Fibroblast of the conjunctiva (primary cell): ENCODE data around the gene WNT8A.
"Not testable (repeated sequence)": the region's sequence is repeated elsewhere in the genome, so short reads cannot be mapped to it uniquely, and the experiment has no call there.

ENCODE experiments used
- DNase-seq: peaks from one replicate; pipeline ENCODE4 v3.0.0-alpha.2; 2010; ENCODE audit warnings: low read depth

The WNT8A gene, protein sequence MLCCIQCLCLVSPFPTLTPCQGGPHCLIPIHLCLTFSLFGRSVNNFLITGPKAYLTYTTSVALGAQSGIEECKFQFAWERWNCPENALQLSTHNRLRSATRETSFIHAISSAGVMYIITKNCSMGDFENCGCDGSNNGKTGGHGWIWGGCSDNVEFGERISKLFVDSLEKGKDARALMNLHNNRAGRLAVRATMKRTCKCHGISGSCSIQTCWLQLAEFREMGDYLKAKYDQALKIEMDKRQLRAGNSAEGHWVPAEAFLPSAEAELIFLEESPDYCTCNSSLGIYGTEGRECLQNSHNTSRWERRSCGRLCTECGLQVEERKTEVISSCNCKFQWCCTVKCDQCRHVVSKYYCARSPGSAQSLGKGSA

DNA sequence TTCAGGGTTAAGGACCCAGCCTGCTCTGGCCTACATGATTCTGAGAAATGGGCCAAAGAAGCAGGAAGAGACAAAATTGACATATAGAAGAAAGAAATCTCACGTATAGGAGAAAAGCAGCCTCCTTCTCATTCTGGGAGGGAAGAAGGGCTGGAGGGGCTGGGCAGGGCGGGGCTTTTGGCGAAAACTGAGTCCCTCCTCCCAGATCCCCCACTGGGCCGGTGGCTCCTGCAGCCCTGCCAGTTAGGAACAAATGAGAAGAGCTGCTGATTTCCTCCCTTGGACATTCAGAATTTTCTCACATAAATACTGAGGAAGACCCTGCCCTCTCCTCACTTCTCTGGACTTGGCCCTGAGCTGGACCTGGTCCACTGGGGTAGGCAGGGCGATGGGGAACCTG, at the start of gene WNT8A:
Gene WNT8A, plus strand, starts transcription at position 332 of the 400 bp plus-strand sequence. CDS start 95 bp downstream, outside the sequence.
- no peak for DNase-seq

DNA sequence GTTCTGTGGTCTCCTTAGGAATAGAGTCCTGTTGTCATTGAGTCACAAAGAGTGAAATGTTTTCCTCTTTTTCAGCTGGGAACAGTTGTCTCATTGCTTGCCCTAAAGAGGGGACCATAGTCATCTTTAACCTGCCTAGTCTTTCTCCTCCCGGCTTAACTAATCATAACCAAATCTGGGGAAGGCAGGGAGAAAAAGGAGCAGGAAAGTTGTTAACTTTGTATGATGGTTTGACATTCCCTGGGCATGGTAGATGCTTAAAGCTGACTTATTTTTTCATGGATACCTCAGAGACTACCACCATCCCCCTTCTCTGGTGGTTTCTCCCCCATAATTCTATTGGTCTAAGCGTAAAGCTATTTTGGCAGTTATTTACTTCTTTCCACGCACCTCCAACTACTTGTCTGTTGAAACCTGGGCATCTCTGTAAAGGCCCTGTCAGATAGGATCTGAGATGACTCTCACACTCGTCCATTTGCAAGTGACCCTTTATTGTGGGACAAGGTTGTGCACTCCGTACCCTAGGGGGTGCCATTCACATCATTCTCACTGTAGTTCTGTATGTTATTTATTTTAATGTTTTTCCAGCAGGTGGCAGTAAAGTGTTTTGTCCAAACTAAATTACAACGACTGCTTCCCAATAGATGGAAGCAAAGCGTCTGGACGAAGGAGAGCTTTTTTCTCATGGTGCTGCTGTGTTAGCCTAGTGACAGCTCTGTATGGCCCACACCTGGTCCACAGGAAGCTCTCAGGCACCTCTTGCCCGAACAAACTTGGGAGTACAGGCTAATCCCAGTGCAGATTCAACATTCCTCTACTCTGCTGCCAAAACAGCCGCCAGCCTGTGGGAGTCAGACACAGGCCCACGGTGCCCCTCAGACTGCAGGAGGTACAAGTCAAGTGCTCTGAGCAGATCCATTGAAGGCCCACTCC, 48.0 kb upstream of the WNT8A start:
- peak; percentile 86 for DNase-seq

DNA sequence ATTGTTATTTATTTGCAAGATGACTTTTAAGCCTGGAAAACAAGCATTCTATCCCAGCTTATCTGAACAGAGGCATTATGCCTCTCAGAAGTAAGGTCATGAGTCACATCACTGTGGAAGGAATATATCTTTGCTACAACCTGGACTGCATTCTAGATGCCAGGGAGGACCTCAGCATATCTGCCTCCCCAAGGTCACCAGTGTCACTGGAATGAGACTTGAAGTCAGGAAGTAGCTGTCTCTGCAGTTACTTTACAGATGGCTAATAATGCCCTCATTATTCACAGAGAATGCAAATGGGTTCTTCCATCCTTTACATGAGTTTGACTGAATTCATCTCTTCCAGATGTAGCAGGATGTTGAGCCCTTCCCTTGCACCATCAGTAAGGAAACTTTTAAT, 46.6 kb upstream of the WNT8A start:
- DNase-seq: no peak

DNA sequence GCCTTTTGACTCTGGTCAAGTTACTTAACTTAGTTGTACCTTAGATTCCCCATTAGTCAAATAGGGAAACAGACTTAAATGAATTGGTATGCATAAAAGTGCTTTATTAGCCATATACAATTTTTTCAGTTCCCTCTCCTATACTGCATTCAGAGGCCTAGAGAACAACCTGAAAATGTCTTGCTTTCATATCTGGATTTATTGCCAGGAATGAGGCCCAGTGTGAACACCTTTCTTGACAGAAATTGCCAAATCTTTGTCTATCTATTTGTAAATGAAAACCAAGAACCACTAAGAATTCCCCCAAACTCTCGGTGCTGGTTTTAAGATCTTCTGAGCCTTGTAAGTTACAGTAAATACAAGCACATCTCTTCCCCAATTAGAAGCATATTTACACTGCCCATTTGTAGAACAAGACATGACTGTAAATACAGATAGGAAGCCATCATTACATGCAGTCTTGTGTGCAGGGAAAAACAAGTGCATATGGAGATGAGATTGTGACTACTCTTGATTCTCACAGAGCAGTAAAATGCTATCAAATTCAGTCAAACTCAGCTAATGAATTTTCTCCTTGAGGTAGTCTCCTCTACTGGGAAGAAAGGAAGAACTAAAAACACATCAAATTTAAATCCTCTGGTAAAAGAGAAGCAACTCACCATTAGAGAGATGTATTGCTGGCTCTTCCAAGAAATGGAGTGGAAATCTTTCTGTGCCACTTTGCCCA, 45.8 kb upstream of the WNT8A start:
- no peak for DNase-seq

DNA sequence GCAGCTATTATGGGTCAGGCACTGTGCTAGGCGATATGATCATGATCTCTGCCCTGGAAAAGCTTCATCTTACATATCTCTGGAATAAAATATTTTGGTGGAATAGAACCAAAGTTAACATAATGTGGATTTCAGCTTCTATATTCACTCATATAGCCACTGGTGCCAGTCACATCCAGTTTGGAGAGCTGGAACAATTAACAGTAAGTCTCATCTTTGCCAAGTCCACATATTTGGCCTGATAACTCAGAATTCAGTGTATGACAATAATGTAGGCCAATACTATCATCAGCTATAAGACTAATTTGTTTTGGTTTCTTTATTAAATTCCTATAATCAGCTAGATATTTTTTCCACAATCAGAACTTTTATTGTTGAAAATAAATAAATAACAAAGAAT, 45.0 kb upstream of the WNT8A start:
- DNase-seq: no peak

DNA sequence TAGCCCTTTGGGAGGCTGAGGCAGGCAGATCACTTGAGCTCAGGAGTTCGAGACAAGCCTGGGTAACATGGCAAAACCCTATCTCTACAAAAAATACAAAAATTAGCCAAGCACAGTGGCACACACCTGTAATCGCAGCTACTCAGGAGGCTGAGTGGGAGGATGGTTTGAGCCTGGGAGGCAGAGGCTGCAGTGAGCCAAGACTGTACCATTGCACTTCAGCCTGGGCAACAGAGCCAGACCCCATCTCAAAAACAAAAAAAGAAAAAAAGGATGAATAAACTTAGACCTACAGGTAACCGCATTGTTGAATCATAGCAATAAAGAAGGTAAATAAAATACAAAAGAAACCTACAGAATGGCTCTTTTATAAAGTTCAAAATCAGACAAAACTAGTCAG, 38.5 kb upstream of the WNT8A start:
- not testable (repeated sequence) for DNase-seq

DNA sequence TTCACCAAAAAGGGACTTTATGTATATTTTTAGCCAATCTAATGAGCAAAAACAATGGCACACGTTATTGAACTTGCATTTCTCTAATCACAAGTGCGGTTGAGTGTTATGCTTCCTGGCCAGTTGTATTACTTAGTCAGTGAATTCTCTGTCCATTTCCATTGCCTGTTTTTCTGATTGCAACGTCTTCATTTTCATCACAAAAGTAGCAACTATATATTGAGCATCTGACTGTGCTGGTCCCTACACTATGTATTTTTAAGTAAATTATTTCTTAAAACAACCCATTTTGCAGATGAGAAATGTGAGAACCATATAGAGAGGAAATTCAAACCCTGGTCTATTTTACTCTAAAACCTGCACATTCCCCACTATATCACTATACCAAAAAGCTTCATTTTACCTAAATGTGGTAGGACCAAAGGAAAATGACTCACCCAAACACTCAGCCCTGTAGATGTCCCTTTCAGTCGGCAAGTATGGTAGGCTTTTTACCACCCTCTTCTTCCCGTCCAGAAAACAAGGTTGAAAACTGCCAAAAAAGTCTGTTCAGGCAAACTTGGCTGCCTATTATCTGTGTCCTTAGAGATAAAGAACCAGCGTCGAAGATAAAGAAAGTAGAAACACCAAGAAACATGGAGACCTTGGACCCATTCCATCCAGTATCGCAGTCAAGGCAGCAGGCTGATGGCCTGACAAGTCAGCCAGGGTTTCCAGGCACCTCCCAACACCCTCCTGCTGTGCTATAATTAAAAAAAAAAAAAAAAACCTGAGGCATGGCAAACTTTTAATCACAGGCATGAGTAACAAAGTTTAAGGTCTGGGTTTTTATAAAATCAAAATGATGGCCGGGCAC, 32.2 kb upstream of the WNT8A start:
- no peak for DNase-seq

DNA sequence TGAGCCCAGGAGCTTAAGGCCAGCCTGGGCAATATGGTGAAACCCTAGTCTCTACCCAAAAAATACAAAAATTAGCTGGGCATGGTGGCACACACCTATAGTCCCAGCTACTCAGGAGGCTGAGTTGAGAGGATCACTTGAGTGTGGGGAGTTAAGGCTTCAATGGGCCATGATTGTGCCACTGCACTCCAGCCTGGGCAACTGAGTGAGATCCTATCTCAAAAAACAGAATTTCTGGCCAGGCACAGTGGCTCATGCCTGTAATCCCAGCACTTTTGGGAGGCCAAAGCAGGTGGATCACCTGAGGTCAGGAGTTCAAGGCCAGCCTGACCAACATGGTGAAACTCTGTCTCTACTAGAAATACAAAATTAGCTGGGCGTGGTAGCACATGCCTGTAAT, 31.1 kb upstream of the WNT8A start:
- DNase-seq: not testable (repeated sequence)

DNA sequence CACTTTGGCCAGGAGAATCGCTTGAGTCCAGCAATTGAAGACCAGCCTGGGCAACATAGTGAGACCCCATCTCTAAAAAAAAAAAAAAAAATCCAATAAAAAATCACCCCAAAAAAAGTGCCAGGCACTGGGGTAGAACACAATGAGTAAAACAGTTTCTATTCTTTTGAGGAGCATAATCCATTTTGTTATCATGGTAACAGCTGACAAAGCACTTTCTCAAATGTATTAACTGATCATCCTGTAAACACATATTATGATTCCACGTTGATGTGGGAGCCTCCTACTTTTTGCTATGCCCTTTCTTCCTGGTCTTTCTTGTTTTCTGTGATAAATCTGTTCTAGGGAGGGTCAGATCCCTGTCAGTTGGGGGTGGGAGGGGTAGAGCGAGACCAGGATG, 30.3 kb upstream of the WNT8A start:
- no peak for DNase-seq

DNA sequence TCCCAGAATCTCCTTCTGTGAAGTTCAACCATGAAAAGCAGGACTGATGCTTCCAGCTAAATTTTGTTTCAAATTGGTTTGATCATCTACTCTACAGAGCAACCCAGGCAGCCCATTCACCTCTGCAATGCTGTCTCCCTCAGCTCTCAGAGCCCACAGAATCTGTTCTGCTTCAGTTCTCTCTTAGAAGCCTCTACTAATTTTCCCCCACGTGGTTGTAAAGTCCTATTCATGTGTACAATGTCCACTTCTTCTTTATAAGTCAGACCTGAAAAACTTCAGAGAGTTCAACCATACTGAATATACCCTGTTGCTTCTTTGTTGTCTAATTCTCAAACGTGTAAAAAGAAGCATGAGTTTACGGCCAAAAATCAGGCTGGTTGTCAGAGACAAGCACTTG, 29.6 kb upstream of the WNT8A start:
- no peak for DNase-seq

DNA sequence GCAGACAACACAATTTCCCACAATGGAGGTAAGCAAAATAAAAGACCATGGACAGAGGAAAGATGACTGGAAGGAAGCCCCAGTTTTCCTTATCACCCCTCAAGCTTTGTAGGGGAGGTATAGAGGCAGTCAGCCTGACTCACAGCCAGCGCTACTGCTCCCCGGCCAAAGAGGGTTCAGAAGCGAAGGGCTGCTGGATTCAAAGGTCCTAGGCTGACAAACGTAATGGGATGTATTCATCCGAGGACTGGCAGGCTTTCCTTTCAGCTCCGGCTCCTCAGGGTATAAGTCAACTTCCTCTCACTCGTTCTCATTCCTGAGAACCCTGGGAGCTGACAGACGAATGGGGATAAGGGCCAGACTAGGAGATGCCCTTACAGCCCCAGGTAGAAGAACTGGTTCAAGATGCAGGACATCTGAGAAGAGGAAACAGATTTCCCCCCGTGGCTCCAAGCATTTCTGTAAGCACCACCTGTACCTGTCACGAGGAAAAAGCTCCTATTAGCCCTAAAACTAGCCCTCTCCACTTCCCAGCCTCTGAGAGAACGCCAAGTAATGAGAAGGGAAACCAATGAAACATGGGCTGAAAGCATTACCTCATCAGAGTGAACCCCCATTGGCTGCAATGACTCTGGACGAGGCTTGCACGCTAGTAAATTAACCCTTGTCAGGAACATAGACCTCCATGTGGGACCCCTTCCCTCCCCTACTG, 28.8 kb upstream of the WNT8A start:
- no peak for DNase-seq

DNA sequence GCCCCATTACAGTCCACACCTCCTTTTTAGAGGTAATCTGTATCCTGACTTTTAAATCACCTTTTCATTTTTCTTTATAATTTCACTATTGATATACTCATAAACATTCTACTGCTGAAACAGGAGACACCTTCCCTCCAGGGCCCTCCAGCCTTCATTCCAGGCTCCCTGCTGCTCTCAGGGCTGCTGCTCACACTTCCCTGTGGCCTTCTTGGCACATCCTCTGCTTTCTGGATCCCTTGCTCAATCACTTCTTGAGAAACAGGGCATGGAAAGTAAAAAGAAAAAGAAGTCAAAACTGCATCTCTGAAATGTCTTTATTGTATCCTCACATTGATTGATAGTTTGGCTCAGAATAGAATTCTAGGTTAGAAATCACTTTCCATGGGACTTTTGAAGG, 19.3 kb upstream of the WNT8A start:
- DNase-seq: no peak

DNA sequence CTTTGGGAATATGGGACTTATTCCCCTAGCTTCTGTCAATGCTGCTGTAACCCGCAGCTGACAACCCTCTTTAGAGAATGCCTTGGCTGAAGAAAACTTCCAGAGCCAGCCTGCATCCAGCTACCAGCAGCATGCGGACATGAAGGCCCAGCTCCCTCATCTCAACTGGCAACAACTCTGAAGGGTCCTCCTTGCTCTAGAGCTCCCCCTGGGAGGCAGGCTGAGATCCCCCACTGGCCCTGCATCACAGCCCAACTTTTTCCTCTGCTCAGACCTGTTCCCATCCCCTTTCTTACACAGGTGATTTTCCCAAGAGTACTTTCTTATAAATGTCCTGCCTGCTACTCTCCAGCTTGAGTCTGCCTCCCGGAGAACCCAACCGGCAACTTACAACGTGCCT, 18.7 kb upstream of the WNT8A start:
- DNase-seq: no peak

DNA sequence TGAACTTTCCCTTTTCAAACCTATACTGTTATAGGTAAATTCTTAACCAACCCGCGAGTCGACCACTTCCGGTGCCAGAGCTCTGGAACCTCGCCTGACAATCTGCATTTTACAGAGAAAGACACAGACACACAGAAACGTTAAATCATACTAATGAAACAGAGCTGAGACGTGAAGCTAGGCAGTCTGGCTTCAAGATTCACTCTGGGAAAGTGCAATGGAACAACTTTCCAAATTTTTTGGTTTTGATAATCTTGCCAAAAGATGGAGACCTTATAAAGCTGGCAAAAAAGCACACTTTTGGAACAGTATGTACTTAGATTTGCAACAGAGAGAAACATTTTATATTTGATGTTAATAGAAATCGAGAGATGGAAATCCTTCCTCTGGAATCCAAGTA, 15.9 kb upstream of the WNT8A start:
- no peak for DNase-seq

DNA sequence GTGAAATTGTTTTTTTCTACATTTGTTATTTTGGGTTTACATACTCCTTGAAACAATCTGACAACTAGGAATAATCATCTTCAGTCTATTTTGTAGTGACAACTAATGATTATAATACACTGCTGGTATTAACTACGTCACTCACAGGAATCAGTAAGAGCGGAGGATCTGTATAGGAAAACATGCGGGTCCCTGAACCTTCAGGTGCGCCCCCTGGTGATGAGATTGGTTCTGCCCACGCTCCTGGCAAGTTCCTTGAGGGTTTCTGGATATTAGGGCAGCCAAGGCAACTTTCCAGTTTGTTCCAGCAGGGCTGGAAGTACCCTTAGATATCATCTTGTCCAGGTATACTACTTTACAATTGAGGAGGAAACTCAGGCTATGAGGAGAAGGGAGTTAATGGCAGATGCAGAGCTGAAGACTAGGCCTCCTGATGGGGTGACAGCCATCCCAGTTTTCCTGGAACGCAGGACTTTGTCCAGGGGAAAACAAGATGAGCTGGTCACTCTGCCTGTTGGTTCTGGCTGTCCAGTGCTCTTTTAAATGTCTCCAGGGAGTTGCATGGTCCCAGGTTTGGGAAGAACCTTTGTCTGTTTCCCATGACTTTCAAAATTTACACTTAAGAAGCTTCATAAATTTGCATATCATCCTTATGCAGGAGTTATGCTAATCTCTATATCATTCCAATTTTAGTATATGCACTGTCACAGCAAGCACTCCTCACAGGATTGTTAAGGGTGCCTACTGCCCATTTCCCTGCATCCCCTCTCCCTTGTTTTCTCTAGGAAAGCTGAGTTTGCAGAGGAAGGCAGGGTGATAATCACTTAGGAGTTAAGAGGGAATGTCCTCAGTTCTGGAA, 14.9 kb upstream of the WNT8A start:
- peak; percentile 58 for DNase-seq

DNA sequence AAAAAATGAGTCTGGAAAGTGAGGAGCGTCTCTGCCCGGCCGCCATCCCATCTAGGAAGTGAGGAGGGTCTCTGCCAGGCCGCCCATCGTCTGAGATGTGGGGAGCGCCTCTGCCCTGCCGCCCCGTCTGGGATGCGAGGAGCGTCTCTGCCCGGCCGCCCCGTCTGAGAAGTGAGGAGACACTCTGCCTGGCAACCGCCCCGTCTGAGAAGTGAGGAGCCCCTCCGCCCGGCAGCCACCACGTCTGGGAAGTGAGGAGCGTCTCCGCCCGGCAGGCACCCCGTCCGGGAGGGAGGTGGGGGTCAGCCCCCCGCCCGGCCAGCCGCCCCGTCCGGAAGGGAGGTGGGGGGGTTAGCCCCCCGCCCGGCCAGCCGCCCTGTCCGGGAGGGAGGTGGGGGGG, 13.8 kb upstream of the WNT8A start:
- not testable (repeated sequence) for DNase-seq

DNA sequence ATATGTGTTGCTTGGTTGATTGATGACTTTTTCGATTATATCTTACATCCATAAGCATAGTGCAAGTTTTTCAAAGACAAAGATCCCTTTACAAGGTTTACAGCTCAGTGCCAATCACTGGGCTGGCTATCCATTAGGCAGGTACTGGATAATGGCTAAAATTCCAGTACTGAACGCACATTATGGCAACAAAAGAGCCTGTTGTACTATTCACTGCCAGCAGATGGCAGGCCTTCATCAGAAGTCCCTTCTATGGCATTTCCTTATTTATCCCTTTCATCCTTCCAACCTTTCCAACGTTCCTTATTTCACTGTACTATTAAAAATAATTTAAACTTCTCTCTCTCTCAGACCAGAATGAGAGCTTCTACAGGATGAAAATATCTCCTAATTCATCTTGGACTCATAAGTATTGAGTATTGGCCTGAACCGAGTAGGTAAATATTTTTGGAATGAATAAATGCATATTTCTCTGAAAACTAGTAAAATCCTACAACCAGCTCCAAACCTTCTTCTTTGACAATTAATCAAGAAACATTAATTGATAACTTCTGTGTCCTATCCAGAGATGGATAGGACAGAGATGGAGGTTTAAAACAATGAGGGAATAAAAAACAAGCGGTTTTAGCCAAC, 6.7 kb upstream of the WNT8A start:
- peak; percentile 57 for DNase-seq

DNA sequence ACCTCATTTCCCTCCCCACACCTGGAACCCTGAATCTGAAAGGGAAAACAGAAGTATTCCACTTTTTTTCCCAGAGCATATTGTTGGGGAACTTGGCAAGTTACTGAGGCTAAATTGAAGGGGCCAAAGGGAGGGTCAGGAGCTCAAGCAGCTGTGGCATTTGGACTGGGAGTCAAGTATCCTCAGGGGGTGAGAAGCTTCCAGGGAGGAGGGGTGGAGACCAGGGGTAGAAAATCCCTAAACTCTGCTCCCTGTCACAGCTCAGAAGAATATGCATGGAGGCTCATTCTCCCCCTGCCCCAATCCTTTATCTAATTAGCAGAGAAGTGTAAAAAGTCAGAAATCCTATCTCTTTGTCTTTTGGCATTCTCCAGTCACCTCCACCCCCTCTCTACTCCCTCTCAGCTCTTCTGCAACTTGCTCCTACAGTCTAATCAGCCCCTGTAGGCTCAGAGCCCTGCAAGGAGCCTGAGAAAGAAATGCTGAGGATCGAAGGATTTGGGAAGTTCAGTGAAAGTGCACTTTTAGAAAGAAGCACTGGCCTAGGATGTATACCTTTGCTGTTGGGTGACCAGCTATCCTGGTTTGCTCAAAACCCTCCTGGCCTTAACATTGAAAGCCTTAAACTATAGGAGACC, 5.7 kb upstream of the WNT8A start:
- DNase-seq: no peak

DNA sequence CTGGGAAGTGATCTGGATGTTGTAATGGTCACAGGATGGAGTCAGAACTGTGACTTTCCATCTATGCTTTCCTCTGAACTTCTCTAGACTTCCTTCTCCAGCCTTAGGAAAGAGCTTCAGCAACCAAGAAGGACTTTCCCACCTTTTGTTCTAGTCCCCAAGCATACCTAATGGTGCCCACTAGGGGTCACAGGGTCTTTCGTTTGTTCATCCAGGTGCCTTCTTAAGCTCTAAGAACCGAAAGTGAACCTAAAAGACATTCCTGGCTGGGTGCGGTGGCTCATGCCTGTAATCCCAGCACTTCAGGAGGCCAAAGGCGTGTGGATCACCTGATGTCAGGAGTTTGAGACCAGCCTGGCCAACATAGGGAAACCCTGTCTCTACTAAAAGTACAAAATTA, 1.8 kb upstream of the WNT8A start:
- no peak for DNase-seq
